ENCODE measurements around the gene CACNA2D1.

GRCh38 chr7:82382276-82382675 lies 61.3 kb downstream of the CACNA2D1 start:
- TF ChIP-seq CTCF (IDR thresholded peaks at IDR 0.05; ENCODE audit: low read depth, low read length) (no peak), POLR2A (IDR thresholded peaks at IDR 0.05; ENCODE audit: extremely low read depth, insufficient read length) (no peak), MAX (IDR thresholded peaks at IDR 0.05; ENCODE audit: low read depth, low read length) (no peak)
